ENCODE results near the gene CSTF2.

GRCh38 chrX:100812216-100813158 lies 7.7 kb upstream of the CSTF2 start:
- TF ChIP-seq CTCF (conservative IDR thresholded peaks at IDR 0.05 in 1 of 2, IDR thresholded peaks at IDR 0.05 in 1 of 2; ENCODE audit: low read depth in 1 of 2, low read length in 2 of 2) (no peak), EZH2 (IDR thresholded peaks at IDR 0.05; ENCODE audit: low read length, missing control alignments) (no peak)
